Measurements from ENCODE around the gene TRPM1.

Gene TRPM1

GRCh38 chr15:31013863-31014607 lies 87.5 kb downstream of the TRPM1 start:
- peak in 3 of 6 experiments; percentile 9 to 69 (median 49) for DNase-seq

- DNase-seq, result no peak
These were observed 89.1 kb downstream of the TRPM1 start for GRCh38 chr15:31012455-31012854.

- DNase-seq, result no peak
These were observed 91.5 kb downstream of the TRPM1 start for GRCh38 chr15:31010036-31010435.

- no peak for DNase-seq
These were observed 95.9 kb downstream of the TRPM1 start for GRCh38 chr15:31005660-31006059.

- DNase-seq, result no peak
These were observed 97.2 kb downstream of the TRPM1 start for GRCh38 chr15:31004220-31004733.

- no peak for DNase-seq
These were observed 99.8 kb downstream of the TRPM1 start for GRCh38 chr15:31001702-31002101.

- no peak for DNase-seq
These were observed 101.8 kb downstream of the TRPM1 start for GRCh38 chr15:30999729-31000128.

GRCh38 chr15:30997270-30997669 lies 104.3 kb downstream of the TRPM1 start:
- no peak for DNase-seq

GRCh38 chr15:30992249-30992864 lies 109.2 kb downstream of the TRPM1 start:
- no peak for DNase-seq

GRCh38 chr15:30991255-30992235 lies 110.0 kb downstream of the TRPM1 start, which contains the start of gene MTMR10:
TSS of gene MTMR10 (minus strand) at chr15:30991628. CDS start at chr15:30991506, 122 bp downstream.
- DNase-seq, result peak; percentile 45 to 92 (median 76)

- DNase-seq, result no peak
These were observed 110.9 kb downstream of the TRPM1 start for GRCh38 chr15:30990446-30991254.

GRCh38 chr15:30990036-30990435 lies 111.5 kb downstream of the TRPM1 start:
- DNase-seq, result no peak

GRCh38 chr15:30985081-30985531 lies 116.4 kb downstream of the TRPM1 start:
- DNase-seq, result no peak

- no peak for DNase-seq
These were observed 117.0 kb downstream of the TRPM1 start for GRCh38 chr15:30984542-30984941.

GRCh38 chr15:30984118-30984517 lies 117.4 kb downstream of the TRPM1 start:
- no peak for DNase-seq

GRCh38 chr15:30979457-30979856 lies 122.1 kb downstream of the TRPM1 start:
- DNase-seq, result no peak

GRCh38 chr15:30978328-30978727 lies 123.2 kb downstream of the TRPM1 start:
- DNase-seq, result no peak

- DNase-seq, result no peak
These were observed 127.4 kb downstream of the TRPM1 start for GRCh38 chr15:30974112-30974511.

GRCh38 chr15:30973379-30973778 lies 128.1 kb downstream of the TRPM1 start:
- no peak for DNase-seq

GRCh38 chr15:30969724-30970123 lies 131.8 kb downstream of the TRPM1 start:
- DNase-seq, result no peak

GRCh38 chr15:30963681-30964080 lies 137.8 kb downstream of the TRPM1 start:
- DNase-seq, result no peak

- DNase-seq, result peak in 2 of 6 experiments; percentile 13 to 21
These were observed 138.9 kb downstream of the TRPM1 start for GRCh38 chr15:30962659-30963058.

All from stimulated activated naive CD4-positive, alpha-beta T cell (primary cell).